SK-N-SH treated with all-trans-retinoic acid at 6 μM for 48 hours (cell line): ENCODE measurements around the gene PPP2R3C.

Source experiments
- ISL1 ChIP-seq: fragments of 250-450 bp; sonication (Bioruptor Pico); IDR thresholded peaks from 2 replicates; pipeline ENCODE4 v2.1.2; 2022; ENCODE audit warnings: mild to moderate bottlenecking, moderate library complexity
- PPARA ChIP-seq: fragments of 250-450 bp; sonication (Bioruptor Pico); IDR thresholded peaks from 2 replicates; pipeline ENCODE4 v1.5.0; 2020; ENCODE audit warnings: mild to moderate bottlenecking, borderline replicate concordance
- TOX ChIP-seq: fragments of 250-450 bp; sonication (Bioruptor Pico); IDR thresholded peaks from 2 replicates; pipeline ENCODE4 v1.8.0; 2021; ENCODE audit warnings: mild to moderate bottlenecking, moderate library complexity, borderline replicate concordance
- ZFP30 ChIP-seq: fragments of 450-650 bp; formaldehyde crosslinking; IDR thresholded peaks from 2 replicates; pipeline ENCODE4 v1.5.0; 2022; ENCODE audit warnings: mild to moderate bottlenecking, moderate library complexity
- TF ChIP-seq, protein P1 (sequence below): fragments of 250-450 bp; sonication (Bioruptor Pico); IDR thresholded peaks from 2 replicates; pipeline ENCODE4 v1.5.1; 2020; ENCODE audit warnings: low read depth, mild to moderate bottlenecking, moderate library complexity

GRCh38 chr14:35123388-35123703 is 1.6 kb upstream of the PPP2R3C start:
- TF ChIP-seq, protein P1, sequence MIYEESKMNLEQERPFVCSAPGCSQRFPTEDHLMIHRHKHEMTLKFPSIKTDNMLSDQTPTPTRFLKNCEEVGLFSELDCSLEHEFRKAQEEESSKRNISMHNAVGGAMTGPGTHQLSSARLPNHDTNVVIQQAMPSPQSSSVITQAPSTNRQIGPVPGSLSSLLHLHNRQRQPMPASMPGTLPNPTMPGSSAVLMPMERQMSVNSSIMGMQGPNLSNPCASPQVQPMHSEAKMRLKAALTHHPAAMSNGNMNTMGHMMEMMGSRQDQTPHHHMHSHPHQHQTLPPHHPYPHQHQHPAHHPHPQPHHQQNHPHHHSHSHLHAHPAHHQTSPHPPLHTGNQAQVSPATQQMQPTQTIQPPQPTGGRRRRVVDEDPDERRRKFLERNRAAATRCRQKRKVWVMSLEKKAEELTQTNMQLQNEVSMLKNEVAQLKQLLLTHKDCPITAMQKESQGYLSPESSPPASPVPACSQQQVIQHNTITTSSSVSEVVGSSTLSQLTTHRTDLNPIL (CRISPR knock-in tag), result no peak
- TF ChIP-seq PPARA, result no peak
- TF ChIP-seq ISL1 (CRISPR knock-in tag), result no peak
- no peak for TF ChIP-seq ZFP30 (CRISPR knock-in tag)
- no peak for TF ChIP-seq TOX
